Activated CD4-positive, alpha-beta T cell treated with anti-CD3 and anti-CD28 coated beads, Interleukin-2, amount 10 ng/mL, durations not matched to agents 7 days and 5 days (primary cell): Measurements from ENCODE around the gene ADGRB2. TPM values are rescaled to one million over a fixed set of nuclear protein-coding genes. Genes with fewer than 3 reads are reported as not detected.

Experiments
- CTCF ChIA-PET: fragments of 350-600 bp; sonication (Branson Sonifier 250); formaldehyde crosslinking; loops from one replicate; lab custom pipeline; 2021; ENCODE audit warnings: antibody characterized with exemption; lab: Charles Lee
- POLR2A ChIA-PET: fragments of 350-600 bp; sonication (Branson Sonifier 250); formaldehyde crosslinking; loops from one replicate; lab custom pipeline; 2021; ENCODE audit warnings: antibody characterized with exemption; lab: Charles Lee
- DNase-seq: peaks from one replicate; pipeline ENCODE4 v3.0.0-alpha.2; 2020
- H3K27ac Mint-ChIP-seq: one replicate; pipeline ENCODE4 v1.8.0; 2021; ENCODE audit warnings: mild to moderate bottlenecking, moderate library complexity, mixed read lengths
- H3K27me3 Mint-ChIP-seq: one replicate; pipeline ENCODE4 v1.8.0; 2021; ENCODE audit warnings: mixed read lengths
- H3K36me3 Mint-ChIP-seq: one replicate; pipeline ENCODE4 v1.8.0; 2021; ENCODE audit warnings: low read depth, mixed read lengths
- H3K4me1 Mint-ChIP-seq: one replicate; pipeline ENCODE4 v1.8.0; 2021; ENCODE audit warnings: mixed read lengths
- H3K4me3 Mint-ChIP-seq: one replicate; pipeline ENCODE4 v1.8.0; 2021; ENCODE audit warnings: mild to moderate bottlenecking, moderate library complexity, mixed read lengths
- H3K9me3 Mint-ChIP-seq: one replicate; pipeline ENCODE4 v1.8.0; 2021; ENCODE audit warnings: mixed read lengths
- total RNA-seq, 2 experiments: library from RNA; stranded (reverse); gene quantifications; one replicate each; pipeline ENCODE4 v1.2.3, GENCODE V29; 2021

ADGRB2 gene
- total RNA-seq, 2 experiments from 2014 or later, result 0.27 to 0.31 TPM

GRCh38 chr1:31775210-31775999 is 11.3 kb upstream of the ADGRB2 start:
- Mint-ChIP-seq H3K36me3 (no peaks in the 10 kb centered on the region), H3K27me3 (peaks cover 43% of the 10 kb centered on the region), H3K27ac (no peak overlapping the region), H3K4me3 (no peak overlapping the region), H3K4me1 (peaks cover 25% of the 10 kb centered on the region), H3K9me3 (no peaks in the 10 kb centered on the region)
- ChIA-PET POLR2A (no interaction called here), CTCF (interaction anchor here (1.4 to 6.1 kb wide), 2 partner anchors 13 kb away, joined by 5 to 35 read pairs; no protein-coding TSS in a partner anchor)
- DNase-seq, result no peak

DNA sequence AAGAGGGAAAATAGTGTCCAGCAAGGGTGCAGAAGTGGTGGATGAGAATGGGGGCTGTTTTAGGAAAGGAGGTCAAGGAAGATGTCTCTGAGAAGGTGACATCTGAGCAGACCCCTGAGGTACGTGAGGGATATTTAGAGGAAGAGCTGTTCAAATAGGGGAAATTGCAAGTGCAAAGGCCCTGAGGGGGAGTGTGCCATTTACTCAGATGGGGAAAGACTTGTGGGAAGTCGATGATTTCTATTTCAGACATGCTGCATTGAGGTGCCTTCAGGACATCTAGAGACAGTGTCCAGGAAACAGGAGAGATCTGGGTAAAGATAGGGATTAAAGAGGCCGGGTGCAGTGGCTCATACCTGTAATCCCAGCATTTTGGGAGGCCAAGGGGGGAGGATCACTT is 10.4 kb upstream of the ADGRB2 start:
- ChIA-PET CTCF (no interaction called here), POLR2A (no interaction called here)
- H3K4me1 Mint-ChIP-seq, result peaks cover 27% of the 10 kb centered on the region
- no peaks in the 10 kb centered on the region for H3K9me3 Mint-ChIP-seq
- peaks cover 43% of the 10 kb centered on the region for H3K27me3 Mint-ChIP-seq
- DNase-seq, result no peak
- H3K36me3 Mint-ChIP-seq, result no peaks in the 10 kb centered on the region
- H3K27ac Mint-ChIP-seq, result no peak overlapping the region
- no peak overlapping the region for H3K4me3 Mint-ChIP-seq

- H3K27me3 Mint-ChIP-seq, result peaks cover 44% of the 10 kb centered on the region
- peaks cover 34% of the 10 kb centered on the region for H3K4me1 Mint-ChIP-seq
- ChIA-PET CTCF (interaction anchor here (1.8 kb wide), 1 partner anchor 15 kb away, joined by 5 read pairs; no protein-coding TSS in a partner anchor), POLR2A (no interaction called here)
- H3K4me3 Mint-ChIP-seq, result no peak overlapping the region
- DNase-seq, result no peak
- H3K27ac Mint-ChIP-seq, result no peak overlapping the region
- H3K9me3 Mint-ChIP-seq, result no peaks in the 10 kb centered on the region
- no peaks in the 10 kb centered on the region for H3K36me3 Mint-ChIP-seq
Observed at GRCh38 chr1:31773861-31774260, 9.7 kb upstream of the ADGRB2 start.

- POLR2A ChIA-PET, result no interaction called here
- CTCF ChIA-PET, result interaction anchor here (1.8 kb wide), 1 partner anchor 17 kb away, joined by 5 read pairs; no protein-coding TSS in a partner anchor
- Mint-ChIP-seq H3K27me3 (peaks cover 48% of the 10 kb centered on the region), H3K36me3 (no peaks in the 10 kb centered on the region), H3K4me3 (peak overlapping the region; percentile 65), H3K4me1 (peaks cover 35% of the 10 kb centered on the region), H3K9me3 (no peaks in the 10 kb centered on the region), H3K27ac (peak overlapping the region; percentile 50)
- no peak for DNase-seq
Observed at GRCh38 chr1:31772669-31773248, 8.6 kb upstream of the ADGRB2 start.

GRCh38 chr1:31771891-31772668 is 7.9 kb upstream of the ADGRB2 start:
- POLR2A ChIA-PET, result no interaction called here
- Mint-ChIP-seq H3K36me3 (no peaks in the 10 kb centered on the region), H3K4me3 (peak overlapping the region; percentile 65), H3K9me3 (no peaks in the 10 kb centered on the region), H3K27ac (peak overlapping the region; percentile 50), H3K27me3 (peaks cover 50% of the 10 kb centered on the region), H3K4me1 (peaks cover 35% of the 10 kb centered on the region)
- CTCF ChIA-PET, result interaction anchor here (1.8 kb wide), 1 partner anchor 17 kb away, joined by 5 read pairs; no protein-coding TSS in a partner anchor
- peak; percentile 23 for DNase-seq

DNA sequence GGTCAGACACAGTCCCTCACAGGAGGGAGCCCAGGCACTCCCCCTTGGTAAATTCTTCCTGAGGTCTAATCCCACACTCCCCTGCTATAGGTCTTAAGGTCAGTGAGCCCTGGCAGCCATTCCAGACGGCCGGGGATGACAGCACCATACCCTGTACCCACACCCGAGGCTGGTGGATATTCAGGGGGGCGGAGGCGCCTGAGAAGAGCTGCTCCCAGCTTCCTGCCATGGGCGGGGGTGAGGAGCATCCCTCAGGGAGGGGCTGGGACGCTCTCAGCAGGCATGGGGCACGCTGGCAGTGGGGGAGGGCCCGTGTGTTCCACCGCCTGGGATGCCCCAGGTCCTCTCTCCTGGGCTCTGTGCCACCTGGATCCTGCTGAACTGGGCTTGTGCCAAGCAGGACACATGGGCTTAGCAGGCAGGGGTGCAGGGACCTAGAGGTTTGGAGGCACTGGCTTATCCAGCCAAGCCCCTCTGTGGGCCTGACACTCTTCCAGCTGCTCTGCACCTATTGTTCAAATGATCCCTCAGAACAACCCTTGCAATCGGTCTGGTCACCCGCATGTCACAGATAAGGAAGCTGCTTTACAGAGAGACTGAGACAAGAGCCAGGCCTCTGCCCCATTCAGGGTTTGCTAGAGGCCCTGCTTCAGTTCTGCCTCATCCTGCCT is 5.7 kb upstream of the ADGRB2 start:
- H3K4me1 Mint-ChIP-seq, result peaks cover 39% of the 10 kb centered on the region
- ChIA-PET POLR2A (no interaction called here), CTCF (interaction anchor here (0.6 to 1.5 kb wide), 2 partner anchors 19 to 324 kb away, joined by 4 to 5 read pairs; no protein-coding TSS in a partner anchor)
- H3K4me3 Mint-ChIP-seq, result no peak overlapping the region
- H3K27me3 Mint-ChIP-seq, result peaks cover 55% of the 10 kb centered on the region
- H3K9me3 Mint-ChIP-seq, result no peaks in the 10 kb centered on the region
- no peaks in the 10 kb centered on the region for H3K36me3 Mint-ChIP-seq
- H3K27ac Mint-ChIP-seq, result no peak overlapping the region
- no peak for DNase-seq

DNA sequence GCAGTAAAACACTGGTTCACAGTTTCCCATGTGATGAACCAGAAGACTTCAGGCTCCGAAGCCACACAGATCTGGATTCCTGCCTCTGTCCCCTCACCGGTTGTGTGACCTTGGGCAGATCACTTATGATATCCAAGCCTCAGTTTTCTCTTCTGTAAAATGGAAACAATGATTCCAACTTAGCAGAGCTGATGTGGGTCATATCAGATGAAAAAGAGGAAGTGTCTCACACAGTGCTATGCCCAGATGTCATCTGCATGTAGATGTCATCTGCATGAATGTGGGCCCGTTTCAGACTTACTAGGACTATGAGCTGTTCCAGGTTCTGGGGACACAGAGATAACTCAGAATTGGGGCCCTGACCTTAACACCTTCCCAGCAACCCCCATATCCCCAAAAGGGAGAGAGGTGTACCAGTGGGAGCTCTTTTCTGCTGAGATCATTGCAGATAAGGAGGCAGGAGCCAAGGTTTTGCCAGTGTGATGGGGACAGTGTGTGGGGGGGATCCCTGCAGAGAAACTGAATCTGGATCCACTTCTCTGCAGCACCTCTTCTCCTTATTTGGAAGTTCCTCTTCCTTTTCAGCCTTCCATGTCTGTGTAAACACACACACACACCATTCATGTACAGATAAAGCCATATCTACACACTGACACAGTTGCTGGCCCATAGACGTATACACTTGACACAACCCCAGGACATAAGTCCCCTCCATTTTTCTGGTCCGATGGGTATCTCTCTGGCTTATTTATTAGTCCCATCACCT is 5.0 kb upstream of the ADGRB2 start:
- no peak overlapping the region for H3K27ac Mint-ChIP-seq
- H3K27me3 Mint-ChIP-seq, result peaks cover 54% of the 10 kb centered on the region
- no peak for DNase-seq
- CTCF ChIA-PET, result interaction anchor here (0.6 to 1.5 kb wide), 3 partner anchors 9 to 36 kb away, joined by 3 to 5 read pairs (median 3); no protein-coding TSS in a partner anchor
- POLR2A ChIA-PET, result interaction anchor here (0.6 kb wide), 1 partner anchor 332 kb away, joined by 4 read pairs; no protein-coding TSS in a partner anchor
- H3K4me1 Mint-ChIP-seq, result peaks cover 43% of the 10 kb centered on the region
- no peaks in the 10 kb centered on the region for H3K36me3 Mint-ChIP-seq
- no peak overlapping the region for H3K4me3 Mint-ChIP-seq
- H3K9me3 Mint-ChIP-seq, result no peaks in the 10 kb centered on the region

DNA sequence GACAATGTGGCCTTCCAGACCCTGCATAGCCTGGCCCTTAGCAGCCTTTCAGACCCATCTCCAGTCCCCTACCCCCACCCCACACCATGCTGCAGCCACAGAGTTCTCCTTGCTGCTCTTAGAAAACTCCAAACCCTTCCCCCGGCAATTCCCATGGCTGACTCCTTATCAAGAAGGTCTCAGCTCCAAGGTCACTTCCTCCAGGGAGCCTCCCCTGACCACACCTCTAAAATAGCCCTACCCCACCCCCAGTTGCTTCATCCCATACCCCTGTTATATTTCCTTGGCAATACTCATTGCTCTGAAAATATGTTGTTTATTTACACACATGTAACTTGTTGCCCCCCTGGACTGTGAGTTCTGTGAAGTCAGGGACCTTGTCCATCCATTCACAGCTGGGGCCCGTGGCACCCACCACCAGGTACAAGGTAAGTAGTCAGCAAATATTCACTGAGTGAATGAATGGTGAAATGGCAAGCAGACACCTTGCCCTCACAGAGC is 4.3 kb upstream of the ADGRB2 start:
- peaks cover 42% of the 10 kb centered on the region for H3K4me1 Mint-ChIP-seq
- ChIA-PET POLR2A (interaction anchor here (0.6 kb wide), 1 partner anchor 333 kb away, joined by 4 read pairs; no protein-coding TSS in a partner anchor), CTCF (interaction anchor here (0.6 to 1.5 kb wide), 4 partner anchors 8 to 37 kb away, joined by 3 to 5 read pairs (median 3); no protein-coding TSS in a partner anchor)
- H3K4me3 Mint-ChIP-seq, result no peak overlapping the region
- no peak for DNase-seq
- no peaks in the 10 kb centered on the region for H3K36me3 Mint-ChIP-seq
- H3K27me3 Mint-ChIP-seq, result peaks cover 49% of the 10 kb centered on the region
- H3K9me3 Mint-ChIP-seq, result no peaks in the 10 kb centered on the region
- H3K27ac Mint-ChIP-seq, result no peak overlapping the region

- ChIA-PET POLR2A (no interaction called here), CTCF (interaction anchor here (1.1 to 8.4 kb wide), 3 partner anchors 22 to 197 kb away, joined by 3 to 44 read pairs (median 4); no protein-coding TSS in a partner anchor)
- Mint-ChIP-seq H3K4me3 (no peak overlapping the region), H3K9me3 (no peaks in the 10 kb centered on the region), H3K27me3 (peaks cover 51% of the 10 kb centered on the region), H3K4me1 (peaks cover 40% of the 10 kb centered on the region), H3K36me3 (no peaks in the 10 kb centered on the region), H3K27ac (no peak overlapping the region)
- DNase-seq, result no peak
Observed at GRCh38 chr1:31767225-31767624, 3.1 kb upstream of the ADGRB2 start.

- no peaks in the 10 kb centered on the region for H3K36me3 Mint-ChIP-seq
- no peaks in the 10 kb centered on the region for H3K9me3 Mint-ChIP-seq
- CTCF ChIA-PET, result interaction anchor here (0.6 to 8.4 kb wide), 4 partner anchors 14 to 198 kb away, joined by 3 to 44 read pairs (median 4); no protein-coding TSS in a partner anchor
- H3K4me1 Mint-ChIP-seq, result peaks cover 36% of the 10 kb centered on the region
- H3K4me3 Mint-ChIP-seq, result no peak overlapping the region
- H3K27ac Mint-ChIP-seq, result no peak overlapping the region
- peaks cover 55% of the 10 kb centered on the region for H3K27me3 Mint-ChIP-seq
- DNase-seq, result no peak
- POLR2A ChIA-PET, result no interaction called here
Observed at GRCh38 chr1:31765516-31765915, 1.4 kb upstream of the ADGRB2 start.

DNA sequence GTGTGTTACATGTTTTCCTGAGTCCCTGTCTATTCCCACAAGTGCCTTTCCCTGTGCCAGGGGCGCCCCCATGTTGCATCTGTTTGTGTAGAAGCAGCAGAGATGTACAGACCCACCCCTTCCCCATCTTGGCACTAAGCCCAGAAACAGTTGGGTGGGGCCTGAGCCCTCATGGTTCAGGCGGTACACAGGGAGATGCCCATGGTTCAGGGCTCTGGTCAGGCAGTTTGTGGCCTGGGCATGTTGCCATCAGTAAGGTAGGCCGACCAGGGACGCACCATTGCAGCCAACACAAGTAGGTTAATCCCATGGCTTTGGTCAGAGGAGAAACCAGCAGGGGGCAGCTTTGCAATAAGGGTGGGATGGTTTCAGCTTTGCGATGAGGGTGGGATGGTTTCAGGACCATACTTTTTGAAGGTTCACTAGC is 914 bp upstream of the ADGRB2 start:
- no peaks in the 10 kb centered on the region for H3K36me3 Mint-ChIP-seq
- no peak overlapping the region for H3K27ac Mint-ChIP-seq
- peak overlapping the region; percentile 59 for H3K4me3 Mint-ChIP-seq
- ChIA-PET CTCF (interaction anchor here (0.6 to 8.4 kb wide), 3 partner anchors 15 to 38 kb away, joined by 3 to 44 read pairs (median 5); no protein-coding TSS in a partner anchor), POLR2A (no interaction called here)
- DNase-seq, result no peak
- peaks cover 38% of the 10 kb centered on the region for H3K4me1 Mint-ChIP-seq
- no peaks in the 10 kb centered on the region for H3K9me3 Mint-ChIP-seq
- H3K27me3 Mint-ChIP-seq, result peaks cover 57% of the 10 kb centered on the region
